ENCODE measurements around the gene WTAP. TPM values are rescaled to one million over a fixed set of nuclear protein-coding genes. Genes with fewer than 3 reads are reported as not detected.

Gene WTAP
- total RNA-seq, 4 donors from 2014 or later: 68.7 to 103 (median 85.3) TPM

DNA sequence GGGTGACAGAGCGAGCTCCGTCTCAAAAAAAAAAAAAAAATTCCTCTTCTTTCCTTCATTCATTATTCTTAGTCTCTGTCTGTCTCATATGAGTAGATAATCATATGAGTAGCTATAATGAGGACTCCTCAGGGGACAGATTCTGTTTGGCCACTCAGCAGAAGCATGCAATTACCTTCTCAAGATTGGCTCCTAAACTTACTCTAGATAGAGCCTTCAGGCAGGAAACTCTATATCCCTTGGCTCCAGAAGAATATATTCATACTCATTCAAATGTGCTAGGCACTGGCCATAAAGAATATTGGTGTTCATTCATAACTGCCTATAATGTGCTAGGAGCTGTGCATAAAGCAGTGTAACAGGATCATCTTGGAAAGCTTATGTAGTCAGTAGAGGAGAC lies 32.3 kb downstream of the WTAP start:
- Histone ChIP-seq H3K36me3 (peaks cover 32% of the 10 kb centered on the region), H3K4me1 (peaks cover 19% of the 10 kb centered on the region), H3K9me3 (no peaks in the 10 kb centered on the region), H3K4me3 (no peak overlapping the region), H3K27me3 (no peaks in the 10 kb centered on the region), H3K27ac (no peak overlapping the region)
- TF ChIP-seq POLR2AphosphoS5 (IDR thresholded peaks at IDR 0.05): no peak
- TF ChIP-seq, protein P1, sequence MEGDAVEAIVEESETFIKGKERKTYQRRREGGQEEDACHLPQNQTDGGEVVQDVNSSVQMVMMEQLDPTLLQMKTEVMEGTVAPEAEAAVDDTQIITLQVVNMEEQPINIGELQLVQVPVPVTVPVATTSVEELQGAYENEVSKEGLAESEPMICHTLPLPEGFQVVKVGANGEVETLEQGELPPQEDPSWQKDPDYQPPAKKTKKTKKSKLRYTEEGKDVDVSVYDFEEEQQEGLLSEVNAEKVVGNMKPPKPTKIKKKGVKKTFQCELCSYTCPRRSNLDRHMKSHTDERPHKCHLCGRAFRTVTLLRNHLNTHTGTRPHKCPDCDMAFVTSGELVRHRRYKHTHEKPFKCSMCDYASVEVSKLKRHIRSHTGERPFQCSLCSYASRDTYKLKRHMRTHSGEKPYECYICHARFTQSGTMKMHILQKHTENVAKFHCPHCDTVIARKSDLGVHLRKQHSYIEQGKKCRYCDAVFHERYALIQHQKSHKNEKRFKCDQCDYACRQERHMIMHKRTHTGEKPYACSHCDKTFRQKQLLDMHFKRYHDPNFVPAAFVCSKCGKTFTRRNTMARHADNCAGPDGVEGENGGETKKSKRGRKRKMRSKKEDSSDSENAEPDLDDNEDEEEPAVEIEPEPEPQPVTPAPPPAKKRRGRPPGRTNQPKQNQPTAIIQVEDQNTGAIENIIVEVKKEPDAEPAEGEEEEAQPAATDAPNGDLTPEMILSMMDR (IDR thresholded peaks at IDR 0.05): no peak
- no peak for TF ChIP-seq POLR2A (IDR thresholded peaks at IDR 0.05)
- no peak for TF ChIP-seq EP300 (IDR thresholded peaks at IDR 0.05)
- 59% methylated on average over 2 of the region's 2 CpGs for WGBS
- DNase-seq (ENCODE audit: low spot score in 2 of 2): no peak

DNA sequence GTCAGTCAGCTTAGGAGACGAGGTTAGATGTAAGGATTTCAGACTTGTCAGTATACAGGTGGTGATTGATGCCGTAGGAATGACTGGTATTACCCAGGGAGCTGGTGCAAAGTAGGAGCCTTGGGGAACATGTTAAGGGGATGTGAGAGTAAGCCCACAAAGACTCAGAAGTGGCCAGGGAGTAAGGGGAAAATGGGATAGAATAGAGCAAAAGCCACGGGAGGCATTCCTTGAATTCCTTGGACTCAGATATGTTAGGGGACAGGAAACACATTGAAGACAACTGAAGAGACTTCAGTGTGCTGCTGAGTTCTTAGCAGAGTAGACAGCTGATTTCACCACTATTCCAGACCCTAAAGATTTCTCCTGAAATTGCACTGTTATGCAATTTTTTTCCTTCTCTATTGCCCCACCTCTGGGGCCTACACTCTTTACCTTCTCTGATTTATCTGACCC lies 33.3 kb downstream of the WTAP start:
- DNase-seq (ENCODE audit: low spot score in 2 of 2): no peak
- Histone ChIP-seq H3K27ac (peak overlapping the region; percentile 3), H3K27me3 (no peaks in the 10 kb centered on the region), H3K4me3 (peak overlapping the region; percentile 95), H3K9me3 (no peaks in the 10 kb centered on the region), H3K36me3 (peaks cover 29% of the 10 kb centered on the region), H3K4me1 (peaks cover 19% of the 10 kb centered on the region)
- TF ChIP-seq, protein P1 (IDR thresholded peaks at IDR 0.05): no peak
- TF ChIP-seq POLR2AphosphoS5 (IDR thresholded peaks at IDR 0.05) (no peak), POLR2A (IDR thresholded peaks at IDR 0.05) (no peak), EP300 (IDR thresholded peaks at IDR 0.05) (no peak)
- WGBS: 73% methylated on average over 3 of the region's 3 CpGs

DNA sequence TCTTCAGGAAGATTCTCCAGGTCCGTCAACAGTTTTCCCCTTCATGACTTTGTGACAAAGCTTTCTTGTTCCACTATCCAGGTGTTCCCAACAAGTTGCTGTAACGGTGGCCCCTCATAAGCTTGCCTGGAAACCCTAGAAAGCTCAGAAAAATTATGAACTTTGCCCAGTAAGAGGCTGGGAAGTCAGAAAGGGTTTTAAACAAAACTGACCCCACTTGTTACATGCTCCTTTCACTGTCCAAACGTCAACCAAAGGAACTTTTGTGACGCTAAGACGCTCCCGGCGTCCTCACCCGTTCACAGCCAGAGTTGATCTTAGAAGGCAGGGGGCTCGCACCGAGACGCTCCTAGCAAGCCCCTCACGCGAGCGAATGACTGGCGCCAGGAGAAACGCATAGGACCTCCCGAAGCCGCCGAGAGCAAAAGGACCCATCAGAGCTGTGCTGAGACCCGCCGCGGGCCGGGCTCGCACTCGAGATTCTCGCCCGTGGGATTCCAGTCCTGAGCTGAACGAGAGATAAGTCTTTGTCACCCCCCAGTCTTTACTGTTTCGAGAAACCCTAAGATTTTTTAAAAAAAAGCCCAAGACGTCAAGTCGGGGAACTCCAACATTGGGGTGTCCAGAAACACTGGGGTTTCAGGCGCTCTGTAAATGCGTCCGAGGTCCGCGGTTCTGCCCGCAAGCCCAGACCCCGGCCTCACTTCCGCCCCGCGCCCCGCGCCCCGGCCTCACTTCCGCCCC lies 34.0 kb downstream of the WTAP start:
- H3K9me3 ChIP-seq: no peaks in the 10 kb centered on the region
- 23% methylated on average over 37 of the region's 45 CpGs for WGBS
- TF ChIP-seq POLR2AphosphoS5 (IDR thresholded peaks at IDR 0.05) (no peak), POLR2A (IDR thresholded peaks at IDR 0.05) (peak in 1 of 2 donors; percentile 60)
- peak overlapping the region; percentile 95 for H3K4me3 ChIP-seq
- peaks cover 25% of the 10 kb centered on the region for H3K36me3 ChIP-seq
- peaks cover 19% of the 10 kb centered on the region for H3K4me1 ChIP-seq
- H3K27me3 ChIP-seq: no peaks in the 10 kb centered on the region
- DNase-seq (ENCODE audit: low spot score in 2 of 2): peak; percentile 74 to 80
- peak overlapping the region; percentile 98 for H3K27ac ChIP-seq

DNA sequence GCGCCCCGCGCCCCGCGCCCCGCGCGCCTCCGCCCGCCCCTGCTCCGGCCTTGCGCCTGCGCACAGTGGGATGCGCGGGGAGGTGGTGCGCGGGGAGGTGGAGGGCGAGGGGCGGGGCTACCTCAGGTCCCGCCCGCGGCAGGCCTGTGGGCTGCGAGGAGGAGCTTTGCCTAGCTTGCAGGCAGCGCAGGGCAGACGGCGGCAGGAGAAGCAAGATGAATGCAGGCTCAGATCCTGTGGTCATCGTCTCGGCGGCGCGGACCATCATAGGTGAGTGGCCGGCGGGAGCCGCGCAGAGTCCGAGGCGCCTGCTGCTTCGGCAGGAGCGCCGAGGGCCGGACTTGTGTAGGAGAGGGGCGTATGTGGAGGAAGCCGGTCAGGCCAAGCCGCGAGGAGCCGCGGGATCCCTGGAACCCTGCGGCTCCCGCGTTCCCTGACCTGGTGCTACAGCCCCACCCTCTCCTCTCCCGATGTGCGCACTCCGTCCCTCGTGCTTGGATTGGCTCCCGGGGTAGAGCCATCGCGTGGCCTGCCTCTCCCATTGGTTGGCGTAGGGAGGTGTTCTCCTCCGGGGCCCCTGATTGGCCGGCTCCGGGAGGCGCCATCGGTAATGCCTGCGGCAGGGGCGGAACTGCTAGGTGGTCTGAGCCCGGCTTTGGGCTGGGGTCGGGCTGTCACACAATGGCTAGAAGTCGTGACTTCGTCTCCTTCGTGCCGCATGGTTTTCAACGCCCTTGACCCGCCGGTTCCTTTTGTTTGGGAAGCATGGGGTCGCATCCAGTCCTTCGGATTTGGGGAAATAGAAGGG lies 34.8 kb downstream of the WTAP start, which contains the start of gene ACAT2:
ACAT2 (plus strand) TSS at position 173 of the 808 bp plus-strand sequence; CDS start at position 216, 43 bp downstream.
- Histone ChIP-seq H3K4me3 (peak within 1 kb of the TSS; percentile 95), H3K4me1 (peaks cover 19% of the 10 kb centered on the region), H3K27me3 (no peaks in the 10 kb centered on the region), H3K9me3 (no peaks in the 10 kb centered on the region), H3K27ac (peak within 1 kb of the TSS; percentile 98), H3K36me3 (peaks cover 31% of the 10 kb centered on the region)
- peak; percentile 98 to 99 for DNase-seq (ENCODE audit: low spot score in 2 of 2)
- TF ChIP-seq POLR2A (IDR thresholded peaks at IDR 0.05): peak in 1 of 2 donors; percentile 1
- peak in 2 of 3 donors; percentile 6 to 81 for TF ChIP-seq POLR2AphosphoS5 (IDR thresholded peaks at IDR 0.05)
- TF ChIP-seq, protein P1 (IDR thresholded peaks at IDR 0.05): no peak
- WGBS: 4% methylated on average over 26 of the region's 76 CpGs

DNA sequence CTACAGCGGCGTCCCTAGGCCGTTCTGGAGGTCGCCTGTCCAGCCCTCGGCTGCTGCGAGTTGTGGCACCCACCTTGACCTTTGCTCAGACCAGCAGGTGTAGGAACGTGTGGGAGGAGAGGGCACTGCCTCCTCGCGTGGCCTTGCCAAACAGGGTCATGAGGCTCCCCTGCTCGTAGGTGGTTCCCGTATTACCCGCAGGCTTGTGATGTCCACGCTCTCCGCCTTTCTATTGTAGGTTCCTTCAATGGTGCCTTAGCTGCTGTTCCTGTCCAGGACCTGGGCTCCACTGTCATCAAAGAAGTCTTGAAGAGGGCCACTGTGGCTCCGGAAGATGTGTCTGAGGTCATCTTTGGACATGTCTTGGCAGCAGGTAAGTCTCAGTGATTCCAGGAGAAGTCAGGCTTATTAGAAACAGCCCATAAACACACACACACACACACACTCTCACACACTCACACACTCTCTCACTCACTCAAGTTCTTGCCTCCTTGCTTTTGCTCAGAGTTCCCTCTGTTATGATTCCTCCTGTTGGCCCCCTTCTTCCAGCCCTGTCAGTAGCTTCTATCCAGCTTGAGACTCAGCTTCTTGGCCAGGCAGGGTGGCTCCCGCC lies 35.5 kb downstream of the WTAP start:
- DNase-seq (ENCODE audit: low spot score in 2 of 2): peak in 1 of 2 donors; percentile 80
- Histone ChIP-seq H3K27me3 (no peaks in the 10 kb centered on the region), H3K36me3 (peaks cover 33% of the 10 kb centered on the region), H3K4me3 (peak overlapping the region; percentile 95), H3K27ac (peak overlapping the region; percentile 98), H3K9me3 (no peaks in the 10 kb centered on the region), H3K4me1 (peaks cover 19% of the 10 kb centered on the region)
- TF ChIP-seq POLR2A (IDR thresholded peaks at IDR 0.05): no peak
- WGBS: 38% methylated on average over 16 of the region's 16 CpGs
